Common myeloid progenitor, CD34-positive (primary cell): ENCODE measurements around the gene PIGQ.

Experiments used
- CTCF ChIA-PET: fragments of 350-600 bp; sonication (Branson Sonifier 250); formaldehyde crosslinking; loops from one replicate; lab custom pipeline; 2021; ENCODE audit warnings: antibody characterized with exemption; lab: Charles Lee
- POLR2A ChIA-PET: fragments of 350-600 bp; sonication (Branson Sonifier 250); formaldehyde crosslinking; loops from one replicate; lab custom pipeline; 2021; ENCODE audit warnings: antibody characterized with exemption; lab: Charles Lee
- DNase-seq, 3 donors: peaks; one replicate each; pipeline versions ENCODE4 v3.0.0 to v3.0.0-alpha.2; 2013
- H3K27ac ChIP-seq, 2 experiments: 1 replicate in 1 of 2; 2 replicates in 1 of 2; pipeline ENCODE4 v1.7.0; 2013; ENCODE audit warnings: inconsistent platforms in 2 of 2, low read length in 2 of 2, mild to moderate bottlenecking in 2 of 2, low read depth in 1 of 2, moderate library complexity in 1 of 2; ENCODE audit not compliant: severe bottlenecking in 2 of 2, insufficient read depth in 1 of 2, poor library complexity in 1 of 2
- H3K27me3 ChIP-seq, 5 experiments: replicated peaks in 2 of 5; 1 replicate in 3 of 5; 2 replicates in 2 of 5; pipeline versions ENCODE4 v1.6.1 to v1.7.0; 2013; ENCODE audit warnings: low read length in 4 of 5, mild to moderate bottlenecking in 2 of 5, moderate library complexity in 2 of 5, inconsistent platforms in 1 of 5; ENCODE audit not compliant: insufficient read depth in 5 of 5, control insufficient read depth in 4 of 5
- H3K36me3 ChIP-seq, 4 experiments: 1 replicate in 2 of 4; 2 replicates in 2 of 4; pipeline versions ENCODE4 v1.6.1 to v1.7.0; 2013; ENCODE audit warnings: low read length in 3 of 4, control low read depth in 1 of 4, mild to moderate bottlenecking in 1 of 4; ENCODE audit not compliant: control insufficient read depth in 4 of 4, insufficient read depth in 4 of 4
- H3K4me1 ChIP-seq, 4 experiments: 1 replicate in 3 of 4; 2 replicates in 1 of 4; pipeline versions ENCODE4 v1.6.1 to v1.7.1; 2013; ENCODE audit warnings: low read length in 3 of 4, mild to moderate bottlenecking in 3 of 4, control low read depth in 1 of 4, inconsistent platforms in 1 of 4, moderate library complexity in 1 of 4; ENCODE audit not compliant: control insufficient read depth in 4 of 4, insufficient read depth in 4 of 4; ENCODE audit errors: control extremely low read depth in 1 of 4
- H3K4me3 ChIP-seq, 7 experiments: 1 replicate in 4 of 7; 2 replicates in 3 of 7; pipeline versions ENCODE4 v1.5.1 to v1.7.0; 2013; ENCODE audit warnings: mild to moderate bottlenecking in 7 of 7, low read length in 6 of 7, moderate library complexity in 6 of 7, inconsistent platforms in 2 of 7, low read depth in 2 of 7, control low read depth in 1 of 7; ENCODE audit not compliant: insufficient read depth in 4 of 7, control insufficient read depth in 1 of 7; ENCODE audit errors: extremely low read depth in 1 of 7
- H3K9me3 ChIP-seq, 5 experiments: 1 replicate in 4 of 5; 2 replicates in 1 of 5; pipeline versions ENCODE4 v1.6.1 to v1.7.1; 2013; ENCODE audit warnings: low read length in 4 of 5, mild to moderate bottlenecking in 2 of 5, inconsistent platforms in 1 of 5, low read depth in 1 of 5, moderate library complexity in 1 of 5; ENCODE audit not compliant: control insufficient read depth in 4 of 5, insufficient read depth in 2 of 5; ENCODE audit errors: control extremely low read depth in 1 of 5
- WGBS: methylation state at CpG from one replicate; pipeline ENCODE4 v1.1.5; 2013; ENCODE audit not compliant: insufficient coverage; 5-methylcytosine and 5-hydroxymethylcytosine counted together

PIGQ gene

GRCh38 chr16:621526-622105, 51.8 kb downstream of the PIGQ start:
- no peak overlapping the region for H3K4me3 ChIP-seq
- H3K27ac ChIP-seq = peak overlapping the region in 1 of 2 experiments; percentile 29
- no peaks in the 10 kb centered on the region for H3K27me3 ChIP-seq
- H3K9me3 ChIP-seq = no peaks in the 10 kb centered on the region
- no peaks in the 10 kb centered on the region for H3K4me1 ChIP-seq
- POLR2A ChIA-PET = no interaction called here
- WGBS = over 99% methylated on average over 19 of the region's 21 CpGs
- DNase-seq = no peak
- peaks cover 3 to 23% (median 9%) of the 10 kb centered on the region in 4 experiments for H3K36me3 ChIP-seq
- CTCF ChIA-PET = interaction anchor here (1.5 kb wide), 1 partner anchor 19 kb away, joined by 3 read pairs; no protein-coding TSS in a partner anchor

DNA sequence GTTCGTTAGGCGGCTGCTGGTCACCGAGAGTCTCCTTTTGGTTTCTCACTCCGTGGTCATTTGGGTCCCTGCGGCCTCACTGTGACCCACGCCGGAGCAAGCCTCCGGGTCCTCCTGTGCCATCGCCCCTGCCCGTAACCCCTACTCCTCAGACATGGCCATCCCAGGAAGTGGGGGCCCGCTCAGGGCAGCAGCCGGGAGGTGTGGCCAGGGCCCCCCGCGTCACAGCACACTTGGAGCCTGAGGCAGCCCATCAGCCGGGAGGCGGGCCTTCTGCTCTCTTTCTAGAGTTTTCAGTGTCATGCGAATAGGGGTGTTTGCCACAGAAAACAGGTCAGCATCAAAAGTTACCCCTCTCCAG, 53.1 kb downstream of the PIGQ start:
- H3K27me3 ChIP-seq = no peaks in the 10 kb centered on the region
- H3K4me3 ChIP-seq = no peak overlapping the region
- peaks cover 3 to 30% (median 14%) of the 10 kb centered on the region in 4 experiments for H3K36me3 ChIP-seq
- no peak for DNase-seq
- ChIA-PET POLR2A (no interaction called here), CTCF (no interaction called here)
- H3K9me3 ChIP-seq = no peaks in the 10 kb centered on the region
- 97% methylated on average over 15 of the region's 17 CpGs for WGBS
- no peaks in the 10 kb centered on the region for H3K4me1 ChIP-seq
- peak overlapping the region in 1 of 2 experiments; percentile 34 for H3K27ac ChIP-seq

GRCh38 chr16:624526-625070, 54.8 kb downstream of the PIGQ start:
- DNase-seq = no peak
- Histone ChIP-seq H3K27ac (no peak overlapping the region), H3K27me3 (no peaks in the 10 kb centered on the region), H3K4me1 (no peaks in the 10 kb centered on the region), H3K36me3 (peaks cover 2 to 42% (median 18%) of the 10 kb centered on the region in 4 experiments), H3K4me3 (no peak overlapping the region), H3K9me3 (no peaks in the 10 kb centered on the region)
- CTCF ChIA-PET = interaction anchor here (1.6 kb wide), 1 partner anchor 24 kb away, joined by 3 read pairs; no protein-coding TSS in a partner anchor
- POLR2A ChIA-PET = interaction anchor here (0.6 kb wide), 1 partner anchor 11 kb away, joined by 4 read pairs; no protein-coding TSS in a partner anchor
- 93% methylated on average over 7 of the region's 10 CpGs for WGBS

DNA sequence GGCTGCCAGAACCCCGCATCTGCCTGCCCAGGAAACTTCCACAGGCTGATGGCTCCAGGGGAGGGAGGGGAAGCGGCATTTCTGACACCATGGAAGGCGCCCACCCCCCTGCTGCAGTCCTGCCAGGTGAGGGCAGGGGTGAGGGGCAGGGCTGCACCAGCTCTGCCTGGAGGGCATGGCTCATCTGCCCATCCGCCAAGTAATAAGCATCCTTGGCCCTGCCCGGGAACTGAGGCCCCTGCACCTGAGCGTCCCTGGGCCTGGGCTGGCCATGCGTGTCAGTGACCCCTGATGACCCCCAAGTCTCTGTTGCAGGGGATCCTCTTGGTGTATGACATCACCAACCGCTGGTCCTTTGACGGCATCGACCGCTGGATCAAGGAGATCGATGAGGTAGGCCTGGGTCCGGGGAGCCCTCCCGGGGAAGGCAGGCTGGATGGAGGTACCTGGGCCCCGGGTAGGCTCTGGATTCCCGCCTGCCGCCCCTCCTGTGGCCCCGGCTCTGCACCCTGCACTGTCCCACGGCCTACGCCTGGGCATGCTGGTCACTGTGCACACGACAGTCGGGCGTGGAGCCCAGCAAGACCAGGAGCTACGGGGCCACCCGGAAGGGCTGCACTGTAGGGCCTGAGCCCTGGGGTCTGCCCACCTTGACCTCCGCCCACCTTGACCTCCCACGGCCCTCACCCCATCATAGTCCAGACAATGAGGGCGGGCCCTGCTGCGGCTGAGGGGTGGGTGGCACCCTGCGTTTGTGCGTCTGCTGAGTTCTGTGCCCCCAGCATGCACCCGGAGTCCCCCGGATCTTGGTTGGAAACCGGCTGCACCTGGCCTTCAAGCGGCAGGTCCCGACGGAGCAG, 55.6 kb downstream of the PIGQ start:
- no peak overlapping the region for H3K27ac ChIP-seq
- no peak overlapping the region for H3K4me3 ChIP-seq
- H3K9me3 ChIP-seq = no peaks in the 10 kb centered on the region
- H3K27me3 ChIP-seq = peaks cover 0 to 1% (median 0%) of the 10 kb centered on the region in 5 experiments
- no peak for DNase-seq
- POLR2A ChIA-PET = no interaction called here
- WGBS = 97% methylated on average over 31 of the region's 37 CpGs
- no peaks in the 10 kb centered on the region for H3K4me1 ChIP-seq
- peaks cover 2 to 42% (median 18%) of the 10 kb centered on the region in 4 experiments for H3K36me3 ChIP-seq
- CTCF ChIA-PET = interaction anchor here (1.4 to 1.6 kb wide), 2 partner anchors 15 to 25 kb away, joined by 3 read pairs; no protein-coding TSS in a partner anchor

DNA sequence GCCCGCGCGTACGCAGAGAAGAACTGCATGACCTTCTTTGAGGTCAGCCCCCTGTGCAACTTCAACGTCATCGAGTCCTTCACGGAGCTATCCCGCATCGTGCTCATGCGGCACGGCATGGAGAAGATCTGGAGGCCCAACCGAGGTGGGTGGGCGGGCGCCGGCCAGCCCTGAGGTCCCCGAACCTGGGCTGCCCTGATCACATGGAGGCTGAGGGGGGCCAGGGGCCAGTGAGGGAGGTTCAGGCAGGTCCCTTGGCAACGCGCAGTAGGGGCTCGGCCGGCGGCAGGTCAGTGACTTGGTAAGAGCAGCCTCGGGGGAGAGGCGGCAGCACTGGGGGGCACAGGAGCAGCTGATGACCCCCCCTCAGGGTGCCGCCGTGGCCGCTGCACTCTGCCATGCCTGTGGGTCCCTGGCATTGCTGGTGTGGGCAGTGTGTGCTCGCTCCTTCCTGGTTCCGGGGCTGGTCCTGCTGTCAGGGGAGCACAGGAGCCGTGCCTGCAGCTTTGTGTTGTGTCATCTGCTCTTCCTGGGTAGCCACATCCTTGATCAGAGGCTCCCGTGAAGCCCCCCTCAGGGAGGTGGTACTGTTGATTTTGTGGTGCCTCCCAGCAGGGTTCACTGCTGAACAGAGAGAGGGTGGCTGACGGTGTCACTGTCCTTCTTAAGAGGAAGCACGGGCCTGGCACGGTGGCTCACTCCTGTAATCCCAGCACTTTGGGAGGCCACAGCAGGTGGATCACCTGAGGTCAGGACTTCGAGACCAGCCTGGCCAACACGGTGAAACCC, 56.4 kb downstream of the PIGQ start:
- H3K4me3 ChIP-seq = no peak overlapping the region
- DNase-seq = no peak
- 97% methylated on average over 28 of the region's 35 CpGs for WGBS
- peaks cover 0 to 4% (median 0%) of the 10 kb centered on the region in 5 experiments for H3K27me3 ChIP-seq
- peaks cover 2 to 39% (median 17%) of the 10 kb centered on the region in 4 experiments for H3K36me3 ChIP-seq
- no peaks in the 10 kb centered on the region for H3K9me3 ChIP-seq
- POLR2A ChIA-PET = no interaction called here
- H3K4me1 ChIP-seq = peaks cover 0 to 6% (median 5%) of the 10 kb centered on the region in 4 experiments
- no peak overlapping the region for H3K27ac ChIP-seq
- CTCF ChIA-PET = interaction anchor here (1.4 kb wide), 1 partner anchor 16 kb away, joined by 3 read pairs; no protein-coding TSS in a partner anchor

- Histone ChIP-seq H3K27me3 (peaks cover 0 to 7% (median 0%) of the 10 kb centered on the region in 5 experiments), H3K27ac (no peak overlapping the region), H3K4me3 (no peak overlapping the region), H3K9me3 (no peaks in the 10 kb centered on the region), H3K36me3 (peaks cover 2 to 39% (median 16%) of the 10 kb centered on the region in 4 experiments), H3K4me1 (peaks cover 0 to 8% (median 7%) of the 10 kb centered on the region in 4 experiments)
- DNase-seq = no peak
- CTCF ChIA-PET = interaction anchor here (1.4 kb wide), 1 partner anchor 17 kb away, joined by 3 read pairs; no protein-coding TSS in a partner anchor
- POLR2A ChIA-PET = no interaction called here
- 96% methylated on average over 27 of the region's 29 CpGs for WGBS
Measured at GRCh38 chr16:626787-627453, 57.2 kb downstream of the PIGQ start.
